HG03378 (cell line): ENCODE measurements around the gene EYS.

ENCODE experiments used
- ATAC-seq: cut with Tn5 transposase; IDR thresholded peaks from one replicate; pipeline ENCODE4 v1.9.1; 2021; ENCODE audit warnings: mild to moderate bottlenecking, moderate library complexity; ENCODE audit not compliant: unreplicated experiment

EYS gene

GRCh38 chr6:64750910-64751309 lies 956.1 kb downstream of the EYS start:
- ATAC-seq, result no peak

- no peak for ATAC-seq
Measured at GRCh38 chr6:64737418-64737817, 969.6 kb downstream of the EYS start.

GRCh38 chr6:64736421-64736950 lies 970.5 kb downstream of the EYS start:
- no peak for ATAC-seq

GRCh38 chr6:64733433-64733832 lies 973.6 kb downstream of the EYS start:
- ATAC-seq, result no peak

GRCh38 chr6:64732888-64733287 lies 974.1 kb downstream of the EYS start:
- no peak for ATAC-seq

- no peak for ATAC-seq
Measured at GRCh38 chr6:64729522-64729921, 977.5 kb downstream of the EYS start.

- no peak for ATAC-seq
Measured at GRCh38 chr6:64727075-64727474, 980.0 kb downstream of the EYS start.

GRCh38 chr6:64724091-64724490 lies 982.9 kb downstream of the EYS start:
- ATAC-seq, result no peak

GRCh38 chr6:64723327-64724058 lies 983.5 kb downstream of the EYS start:
- ATAC-seq, result no peak

- ATAC-seq, result no peak
Measured at GRCh38 chr6:64721865-64722264, 985.2 kb downstream of the EYS start.

GRCh38 chr6:64717281-64717680 lies 989.7 kb downstream of the EYS start:
- no peak for ATAC-seq

- no peak for ATAC-seq
Measured at GRCh38 chr6:64715624-64716023, 991.4 kb downstream of the EYS start.

GRCh38 chr6:64714073-64714472 lies 993.0 kb downstream of the EYS start:
- no peak for ATAC-seq

GRCh38 chr6:64713175-64713574 lies 993.9 kb downstream of the EYS start:
- no peak for ATAC-seq

GRCh38 chr6:64712606-64713005 lies 994.4 kb downstream of the EYS start:
- ATAC-seq, result no peak

- no peak for ATAC-seq
Measured at GRCh38 chr6:64703922-64704321, 1003.1 kb downstream of the EYS start.

- no peak for ATAC-seq
Measured at GRCh38 chr6:64696053-64696452, 1011.0 kb downstream of the EYS start.

- ATAC-seq, result no peak
Measured at GRCh38 chr6:64694356-64694755, 1012.7 kb downstream of the EYS start.

- no peak for ATAC-seq
Measured at GRCh38 chr6:64691064-64691463, 1016.0 kb downstream of the EYS start.

GRCh38 chr6:64685401-64685800 lies 1021.6 kb downstream of the EYS start:
- no peak for ATAC-seq

GRCh38 chr6:64683682-64684081 lies 1023.3 kb downstream of the EYS start:
- no peak for ATAC-seq

- ATAC-seq, result no peak
Measured at GRCh38 chr6:64681416-64682160, 1025.4 kb downstream of the EYS start.
